GM18502 (cell line): ENCODE data around the gene ERICH6B.

Experiments used
- ATAC-seq: cut with Tn5 transposase; IDR thresholded peaks from one replicate; pipeline ENCODE4 v1.9.1; 2021; ENCODE audit warnings: mild to moderate bottlenecking; ENCODE audit not compliant: unreplicated experiment, poor library complexity

Gene ERICH6B

DNA sequence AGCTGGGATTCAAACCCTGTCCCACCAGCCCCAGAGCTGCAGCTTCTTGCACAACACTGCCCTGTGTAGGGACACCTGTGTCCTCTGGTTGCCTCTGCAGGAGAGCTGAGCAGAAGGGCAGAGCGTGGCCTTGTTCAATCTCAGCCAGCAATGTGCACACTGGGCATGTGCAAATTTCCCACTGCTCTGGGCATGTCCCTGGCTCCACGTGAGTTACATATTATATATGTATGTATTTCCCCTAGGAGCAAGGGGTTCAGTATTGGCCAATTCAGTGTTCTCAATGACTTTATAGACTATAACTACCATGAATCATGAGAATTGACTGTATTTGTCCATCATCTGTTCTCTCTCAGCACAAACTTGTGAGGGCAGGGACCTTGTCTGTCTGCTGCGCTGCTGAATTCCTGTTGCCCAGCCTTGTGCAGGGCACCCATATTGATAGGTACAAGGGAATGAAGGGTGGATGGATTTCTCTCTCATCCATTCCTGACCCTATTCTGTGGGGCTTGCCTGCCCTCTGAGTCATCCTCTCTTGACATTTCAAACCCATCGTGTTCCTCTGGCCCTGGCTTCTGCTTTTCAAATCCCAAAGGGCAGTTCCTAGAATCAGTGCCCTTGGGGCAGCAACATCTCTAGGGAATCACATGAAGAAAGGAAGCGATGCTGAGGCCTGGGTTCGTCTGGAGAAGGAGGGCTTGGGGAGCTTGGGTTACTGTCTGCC is 69.7 kb downstream of the ERICH6B start:
- ATAC-seq: no peak

GRCh38 chr13:45544520-45544919 is 71.0 kb downstream of the ERICH6B start:
- no peak for ATAC-seq

DNA sequence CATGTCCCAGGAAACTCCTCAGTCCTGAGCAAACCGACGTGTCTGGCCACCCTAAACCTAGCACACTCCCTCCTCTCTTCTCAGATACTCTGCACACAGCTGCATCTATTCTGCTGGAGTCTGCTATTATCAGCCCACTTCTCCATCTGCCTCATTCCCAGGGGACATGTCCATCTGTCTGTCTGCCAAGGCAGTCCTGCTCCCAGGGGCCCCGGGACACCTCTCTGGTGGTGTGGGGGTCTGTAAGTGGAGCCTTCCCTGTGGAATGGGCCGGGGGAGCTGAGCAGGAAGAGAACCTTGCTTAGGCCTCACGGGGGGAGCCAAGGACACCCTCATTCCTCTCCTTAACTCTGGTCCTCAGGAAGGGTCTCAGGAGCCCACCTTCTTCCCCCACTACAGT is 72.7 kb downstream of the ERICH6B start:
- no peak for ATAC-seq

DNA sequence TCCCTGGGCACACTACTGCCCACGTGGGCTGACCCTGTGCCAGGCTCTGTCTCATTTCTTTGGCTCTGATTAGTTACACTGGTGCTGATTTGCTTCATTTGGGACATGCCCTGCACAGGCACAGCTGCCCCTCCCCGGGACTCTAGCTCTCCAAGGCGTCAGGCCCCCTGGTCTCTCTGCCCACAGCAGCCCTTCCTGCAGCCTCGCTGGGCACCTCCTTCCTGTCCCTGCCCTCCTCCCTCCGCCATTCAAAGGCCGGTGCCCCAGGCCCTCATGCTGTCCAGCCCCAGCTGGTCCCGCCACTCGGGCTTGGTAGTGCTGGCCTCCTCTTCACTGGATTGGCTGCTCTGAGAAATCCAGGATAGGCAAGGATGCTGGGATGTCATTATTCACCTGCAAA is 73.1 kb downstream of the ERICH6B start:
- no peak for ATAC-seq

DNA sequence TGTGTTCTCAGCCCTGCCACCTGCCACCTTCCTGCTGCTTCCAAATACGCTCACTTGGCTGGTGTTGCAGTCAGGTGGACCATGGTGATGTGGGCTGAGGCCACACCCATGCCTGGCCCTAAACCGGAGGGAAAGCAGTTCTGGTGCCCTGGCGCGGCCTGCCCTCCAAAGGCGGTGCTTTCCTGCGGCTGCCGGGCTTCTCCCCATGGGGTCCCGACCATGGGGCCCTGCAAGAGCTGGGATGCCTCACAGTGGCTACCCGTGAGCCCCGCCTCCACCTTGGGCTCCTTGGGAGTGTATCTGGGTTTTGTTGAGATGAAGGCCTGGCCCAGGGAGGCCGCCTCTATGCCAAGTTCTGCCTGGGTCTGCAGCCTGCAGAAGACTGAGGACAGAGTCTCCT is 73.7 kb downstream of the ERICH6B start:
- ATAC-seq: no peak

GRCh38 chr13:45540864-45541263 is 74.7 kb downstream of the ERICH6B start:
- no peak for ATAC-seq

DNA sequence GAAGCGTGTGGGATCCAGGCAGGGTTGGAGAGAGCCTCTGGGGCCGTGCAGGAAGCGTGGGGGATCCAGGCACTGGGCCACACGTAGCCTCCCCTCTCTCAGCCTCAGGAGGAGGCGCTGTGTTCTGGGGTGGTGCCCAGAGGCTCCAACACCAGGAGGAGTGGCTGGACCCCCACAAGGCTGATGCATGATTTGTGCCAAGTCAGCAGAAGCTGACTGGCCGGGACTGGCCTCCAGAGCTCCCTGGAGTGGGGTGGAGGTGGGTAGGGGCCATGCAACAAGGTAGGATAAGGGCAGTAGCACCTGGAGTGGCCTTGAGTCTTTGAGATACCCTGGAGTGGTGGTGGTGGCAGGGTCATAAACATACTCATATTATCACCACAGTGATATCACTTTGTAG is 75.3 kb downstream of the ERICH6B start:
- no peak for ATAC-seq

- ATAC-seq: no peak
Observed at GRCh38 chr13:45538382-45538781, 77.2 kb downstream of the ERICH6B start.

GRCh38 chr13:45537516-45537915 is 78.0 kb downstream of the ERICH6B start:
- no peak for ATAC-seq

DNA sequence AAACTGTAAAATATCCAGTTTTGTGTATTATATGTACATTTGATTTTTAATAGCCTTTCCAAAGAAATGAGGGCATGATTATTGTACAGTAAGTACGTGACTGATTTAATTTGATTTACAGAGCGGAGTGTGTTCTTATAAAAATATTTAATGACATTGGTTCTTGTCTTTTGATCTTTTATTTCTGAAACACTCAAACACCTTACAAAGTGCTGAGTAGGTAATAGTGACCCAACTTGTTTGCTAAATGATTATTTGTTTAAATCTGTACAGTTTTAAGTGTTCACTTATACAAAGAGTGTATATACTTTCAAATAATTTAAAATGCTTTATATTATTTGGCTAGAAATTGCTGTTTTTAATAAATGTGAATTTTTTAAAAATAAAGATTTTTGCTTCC is 79.3 kb downstream of the ERICH6B start:
- no peak for ATAC-seq

GRCh38 chr13:45534604-45535003 is 80.9 kb downstream of the ERICH6B start:
- ATAC-seq: no peak

- no peak for ATAC-seq
Observed at GRCh38 chr13:45529758-45530157, 85.8 kb downstream of the ERICH6B start.

DNA sequence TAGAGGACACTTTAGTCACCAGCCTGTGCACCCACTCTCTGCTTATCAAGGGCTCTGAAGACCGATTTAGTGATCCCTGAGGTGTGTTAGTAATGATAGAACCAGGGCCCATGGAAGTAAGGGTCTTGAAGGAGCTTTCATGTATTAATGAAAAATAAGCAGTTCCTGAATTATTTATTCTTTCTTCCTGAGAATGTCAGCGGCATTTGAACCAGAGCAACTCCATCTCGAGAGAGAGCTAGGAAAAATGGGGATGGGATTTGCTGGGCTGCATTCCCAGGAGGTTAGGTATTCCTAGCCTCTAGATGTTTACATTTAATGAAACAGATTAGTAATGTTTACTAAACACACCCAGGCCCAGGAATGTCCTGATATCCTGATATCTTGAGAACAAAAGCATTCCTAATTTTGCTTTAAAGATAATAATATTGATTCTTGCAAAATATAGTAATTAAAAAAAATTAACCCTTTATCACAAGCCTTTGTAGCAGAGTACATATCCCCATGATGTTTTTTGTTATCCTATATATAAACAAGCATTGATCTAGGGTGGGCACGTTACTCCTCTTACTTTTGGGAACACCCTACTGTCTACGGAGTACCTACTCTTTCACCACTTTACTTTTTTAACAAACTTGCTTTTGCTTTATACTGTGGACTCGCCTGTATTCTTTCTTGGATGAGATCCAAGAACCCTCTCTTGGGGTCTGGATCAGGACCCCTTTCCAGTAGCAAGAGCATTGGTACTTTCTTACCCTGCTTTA is 87.7 kb downstream of the ERICH6B start:
- no peak for ATAC-seq

GRCh38 chr13:45522571-45522970 is 93.0 kb downstream of the ERICH6B start:
- ATAC-seq: no peak

GRCh38 chr13:45521297-45521696 is 94.2 kb downstream of the ERICH6B start:
- no peak for ATAC-seq

- ATAC-seq: no peak
Observed at GRCh38 chr13:45519493-45519892, 96.0 kb downstream of the ERICH6B start.

DNA sequence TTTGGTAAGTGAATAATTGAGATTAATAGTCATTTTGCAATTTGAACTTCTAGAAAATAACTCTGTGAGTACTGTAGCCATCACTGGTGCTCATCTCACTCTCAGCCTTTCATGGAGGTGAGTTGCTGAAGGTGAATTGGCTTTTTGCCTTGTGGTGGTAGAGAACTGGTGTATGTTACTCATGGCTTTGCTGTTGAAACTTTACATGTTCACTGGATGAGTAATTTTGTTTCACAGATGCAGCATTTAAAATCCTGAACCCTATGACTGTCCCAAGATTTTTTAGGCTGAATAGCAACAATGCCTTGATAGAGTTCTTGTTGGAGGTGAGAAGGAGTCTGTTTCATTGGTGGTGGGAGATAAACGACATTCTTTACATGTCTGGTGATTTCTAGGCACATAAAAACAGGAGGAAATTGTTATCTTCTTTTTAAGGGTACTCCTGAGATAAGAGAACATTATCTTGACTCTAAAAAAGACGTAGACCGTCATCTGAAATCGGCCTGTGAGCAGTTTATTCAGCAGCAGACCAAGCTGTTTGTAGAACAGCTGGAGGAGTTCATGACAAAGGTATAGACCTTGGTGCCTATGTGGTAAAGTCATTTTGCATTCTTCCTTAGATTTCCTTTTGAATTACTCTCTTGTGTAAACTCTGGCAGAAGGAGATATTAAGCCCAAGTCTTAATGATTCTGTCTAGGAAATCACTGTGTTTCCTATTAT is 96.9 kb downstream of the ERICH6B start:
- no peak for ATAC-seq

DNA sequence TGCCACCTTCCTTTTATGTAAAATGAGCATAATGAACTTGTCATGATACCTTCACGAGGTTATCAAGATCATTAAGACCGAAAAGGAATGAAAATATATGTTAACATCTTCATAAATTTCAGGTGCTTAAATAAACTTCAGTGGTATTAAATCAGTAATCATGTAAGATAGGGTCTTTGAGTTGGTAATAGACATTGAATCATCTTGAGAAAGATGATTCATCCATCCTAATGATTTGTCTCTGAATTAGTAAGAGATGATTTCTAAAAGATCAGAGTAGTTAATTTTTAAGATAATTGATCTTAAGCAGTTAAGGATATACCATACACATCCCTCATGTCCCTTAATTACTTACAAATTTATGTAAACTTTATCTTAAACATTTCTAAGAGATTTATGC is 98.8 kb downstream of the ERICH6B start:
- ATAC-seq: no peak

GRCh38 chr13:45512098-45512496 is 103.4 kb downstream of the ERICH6B start:
- ATAC-seq: no peak

GRCh38 chr13:45511310-45512097 is 104.0 kb downstream of the ERICH6B start:
- no peak for ATAC-seq

GRCh38 chr13:45510672-45511071 is 104.9 kb downstream of the ERICH6B start:
- ATAC-seq: no peak
